Sigmoid colon (tissue), 4 donors: ENCODE results near the gene NR2F6.

Source experiments
- EP300 ChIP-seq, 4 donors: sonication (generic); formaldehyde crosslinking; IDR thresholded peaks; one replicate each; pipeline ENCODE4 v1.6.1; 2017; ENCODE audit warnings: antibody characterized with exemption in 4 of 4
- POLR2AphosphoS5 ChIP-seq, 4 donors: sonication (generic); formaldehyde crosslinking; IDR thresholded peaks; one replicate each; pipeline ENCODE4 v1.6.1; 2017; ENCODE audit warnings: antibody characterized with exemption in 4 of 4
- TF ChIP-seq, protein P1 (sequence below), 4 experiments: fragments of 450-650 bp in 3 of 4; fragments of 200-600 bp in 1 of 4; IDR thresholded peaks; one replicate each; pipeline ENCODE4 v1.5.1; 2016 to 2019; ENCODE audit warnings: antibody characterized with exemption in 4 of 4, mild to moderate bottlenecking in 3 of 4, moderate library complexity in 2 of 4

DNA sequence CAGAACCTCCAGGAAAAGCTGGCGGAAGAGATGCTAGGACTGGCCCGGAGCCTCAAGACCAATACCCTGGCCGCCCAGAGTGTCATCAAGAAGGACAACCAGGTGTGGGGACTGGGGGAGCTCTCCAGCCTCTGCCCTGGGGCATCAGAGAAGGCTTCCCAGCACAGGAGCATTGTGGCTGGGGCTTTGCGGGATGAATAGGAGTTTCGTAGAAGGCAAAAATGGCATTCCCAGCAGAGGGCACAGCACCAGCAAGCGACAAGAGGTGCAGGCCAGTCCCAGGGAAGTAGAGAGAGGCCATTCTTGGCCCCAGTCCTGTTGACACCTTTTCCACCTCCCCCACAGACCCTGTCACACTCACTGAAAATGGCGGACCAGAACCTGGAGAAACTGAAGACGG lies 26.4 kb downstream of the NR2F6 start:
- TF ChIP-seq POLR2AphosphoS5 (IDR thresholded peaks at IDR 0.05) (no peak), EP300 (IDR thresholded peaks at IDR 0.05) (no peak)
- TF ChIP-seq, protein P1, sequence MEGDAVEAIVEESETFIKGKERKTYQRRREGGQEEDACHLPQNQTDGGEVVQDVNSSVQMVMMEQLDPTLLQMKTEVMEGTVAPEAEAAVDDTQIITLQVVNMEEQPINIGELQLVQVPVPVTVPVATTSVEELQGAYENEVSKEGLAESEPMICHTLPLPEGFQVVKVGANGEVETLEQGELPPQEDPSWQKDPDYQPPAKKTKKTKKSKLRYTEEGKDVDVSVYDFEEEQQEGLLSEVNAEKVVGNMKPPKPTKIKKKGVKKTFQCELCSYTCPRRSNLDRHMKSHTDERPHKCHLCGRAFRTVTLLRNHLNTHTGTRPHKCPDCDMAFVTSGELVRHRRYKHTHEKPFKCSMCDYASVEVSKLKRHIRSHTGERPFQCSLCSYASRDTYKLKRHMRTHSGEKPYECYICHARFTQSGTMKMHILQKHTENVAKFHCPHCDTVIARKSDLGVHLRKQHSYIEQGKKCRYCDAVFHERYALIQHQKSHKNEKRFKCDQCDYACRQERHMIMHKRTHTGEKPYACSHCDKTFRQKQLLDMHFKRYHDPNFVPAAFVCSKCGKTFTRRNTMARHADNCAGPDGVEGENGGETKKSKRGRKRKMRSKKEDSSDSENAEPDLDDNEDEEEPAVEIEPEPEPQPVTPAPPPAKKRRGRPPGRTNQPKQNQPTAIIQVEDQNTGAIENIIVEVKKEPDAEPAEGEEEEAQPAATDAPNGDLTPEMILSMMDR (IDR thresholded peaks at IDR 0.05) = no peak
